Gastrocnemius medialis (tissue), 4 donors: ENCODE measurements around the gene F8. TPM values are rescaled to one million over a fixed set of nuclear protein-coding genes. Genes with fewer than 3 reads are reported as not detected.

Experiments
- ATAC-seq, 2 donors: fragments of 150-250 bp; one replicate each; pipeline ENCODE4 v1.9.1; 2016
- DNase-seq, 2 donors: peaks; one replicate each; pipeline ENCODE4 v3.0.0-alpha.2; 2019
- H3K27ac ChIP-seq, 4 donors: fragments of 200-600 bp; sonication (generic); 1 replicate in 1 of 4; 2 replicates in 3 of 4; pipeline ENCODE4 v1.5.1; 2016 to 2018; ENCODE audit warnings: mild to moderate bottlenecking in 2 of 4, moderate library complexity in 1 of 4
- H3K27me3 ChIP-seq, 3 donors: fragments of 200-600 bp; sonication (generic) in 2 of 3; 1 replicate in 1 of 3; 2 replicates in 2 of 3; pipeline versions ENCODE4 v1.5.1 to v1.6.0; 2016 to 2019; ENCODE audit warnings: mild to moderate bottlenecking in 1 of 3, moderate library complexity in 1 of 3
- H3K36me3 ChIP-seq, 2 donors: fragments of 200-600 bp; sonication (generic) in 1 of 2; one replicate each; pipeline ENCODE4 v1.5.1; 2017 to 2018
- H3K4me1 ChIP-seq, 2 donors: fragments of 200-600 bp; sonication (generic) in 1 of 2; one replicate each; pipeline ENCODE4 v1.5.1; 2016 to 2017; ENCODE audit warnings: mild to moderate bottlenecking in 2 of 2
- H3K4me3 ChIP-seq, 4 donors: fragments of 200-600 bp; sonication (generic) in 3 of 4; 1 replicate in 1 of 4; 2 replicates in 3 of 4; pipeline ENCODE4 v1.5.1; 2016 to 2019; ENCODE audit warnings: mild to moderate bottlenecking in 2 of 4
- H3K9me3 ChIP-seq, 3 donors: fragments of 200-600 bp; sonication (generic) in 2 of 3; 1 replicate in 1 of 3; 2 replicates in 2 of 3; pipeline ENCODE4 v1.5.1; 2016 to 2019
- CTCF ChIP-seq, 5 experiments: fragments of 450-650 bp in 3 of 5; fragments of 200-600 bp in 2 of 5; sonication (generic) in 2 of 5; IDR thresholded peaks in 4 of 5; conservative IDR thresholded peaks in 1 of 5; 1 replicate in 4 of 5; 2 replicates in 1 of 5; pipeline ENCODE4 v1.5.1; 2016 to 2019; ENCODE audit warnings: antibody characterized with exemption in 5 of 5, mild to moderate bottlenecking in 3 of 5, moderate library complexity in 3 of 5
- POLR2A ChIP-seq, 2 donors: fragments of 450-650 bp; IDR thresholded peaks; one replicate each; pipeline ENCODE4 v1.6.1; 2017; ENCODE audit warnings: antibody characterized with exemption in 2 of 2, mild to moderate bottlenecking in 2 of 2, moderate library complexity in 2 of 2
- in situ Hi-C, 4 donors: fragments of 200-750 bp; cut with MboI; loops; one replicate each; pipeline versions ENCODE4 v1.15.0 to v1.8.0; 2017; ENCODE audit warnings: low sequenced_read_pairs in 4 of 4
- intact Hi-C: fragments of 100-400 bp; cut with DNase I; formaldehyde crosslinking; loops from one replicate; pipeline ENCODE4 v1.15.1; 2023; ENCODE audit warnings: low total_unique reads
- total RNA-seq, 4 donors: library from RNA; depleted of rRNA; stranded (reverse); fragments of >200 nt; gene quantifications; one replicate each; pipeline versions ENCODE4 v1.1.0 to v1.2.3, GENCODE V29; 2016

Gene F8
- total RNA-seq, 4 donors from 2014 or later, result 23.3 to 33.7 (median 28.2) TPM

GRCh38 chrX:154815274-154815818 lies 207.2 kb downstream of the F8 start:
- TF ChIP-seq POLR2A (IDR thresholded peaks at IDR 0.05), result no peak
- no peak for TF ChIP-seq CTCF (IDR thresholded peaks at IDR 0.05 in 4 of 5, conservative IDR thresholded peaks at IDR 0.05 in 1 of 5)
- intact Hi-C loops (no loop called here), in situ Hi-C loops (no loop called here)
- Histone ChIP-seq H3K27me3 (no peaks in the 10 kb centered on the region), H3K4me1 (no peaks in the 10 kb centered on the region), H3K27ac (no peak overlapping the region), H3K9me3 (no peaks in the 10 kb centered on the region), H3K36me3 (no peaks in the 10 kb centered on the region), H3K4me3 (no peak overlapping the region)
- ATAC-seq (no peak), DNase-seq (no peak)

- Histone ChIP-seq H3K4me1 (no peaks in the 10 kb centered on the region), H3K36me3 (no peaks in the 10 kb centered on the region), H3K27me3 (no peaks in the 10 kb centered on the region), H3K4me3 (no peak overlapping the region), H3K9me3 (no peaks in the 10 kb centered on the region), H3K27ac (no peak overlapping the region)
- TF ChIP-seq CTCF (IDR thresholded peaks at IDR 0.05 in 4 of 5, conservative IDR thresholded peaks at IDR 0.05 in 1 of 5) (no peak), POLR2A (IDR thresholded peaks at IDR 0.05) (no peak)
- in situ Hi-C loops, result no loop called here
- no peak for ATAC-seq
- no peak for DNase-seq
- intact Hi-C loops, result no loop called here
Observed at GRCh38 chrX:154813801-154814200, 208.7 kb downstream of the F8 start.

- intact Hi-C loops, result no loop called here
- no peak for ATAC-seq
- no peak for TF ChIP-seq POLR2A (IDR thresholded peaks at IDR 0.05)
- no peak for TF ChIP-seq CTCF (IDR thresholded peaks at IDR 0.05 in 4 of 5, conservative IDR thresholded peaks at IDR 0.05 in 1 of 5)
- in situ Hi-C loops, result no loop called here
- Histone ChIP-seq H3K27ac (no peak overlapping the region), H3K4me1 (no peaks in the 10 kb centered on the region), H3K36me3 (no peaks in the 10 kb centered on the region), H3K4me3 (no peak overlapping the region), H3K9me3 (no peaks in the 10 kb centered on the region), H3K27me3 (no peaks in the 10 kb centered on the region)
- DNase-seq, result no peak
Observed at GRCh38 chrX:154812341-154813101, 210.0 kb downstream of the F8 start.

GRCh38 chrX:154809939-154810665 lies 212.4 kb downstream of the F8 start:
- DNase-seq (no peak), ATAC-seq (no peak)
- Histone ChIP-seq H3K27ac (no peak overlapping the region), H3K4me3 (no peak overlapping the region), H3K36me3 (no peaks in the 10 kb centered on the region), H3K27me3 (no peaks in the 10 kb centered on the region), H3K4me1 (no peaks in the 10 kb centered on the region), H3K9me3 (no peaks in the 10 kb centered on the region)
- intact Hi-C loops, result loop anchor here (10.0 kb wide), 1 partner anchor 805 kb away; the partner anchor contains the start of genes SPRY3 and TMLHE
- TF ChIP-seq POLR2A (IDR thresholded peaks at IDR 0.05) (no peak), CTCF (IDR thresholded peaks at IDR 0.05 in 4 of 5, conservative IDR thresholded peaks at IDR 0.05 in 1 of 5) (no peak)
- in situ Hi-C loops, result no loop called here
